Activated CD4-positive, alpha-beta T cell treated with anti-CD3 and anti-CD28 coated beads, Interleukin-2, Interleukin-6, amounts not matched to agents 100 ng/mL and 50 ng/mL, durations not matched to agents 16 hours and 8 hours (primary cell): ENCODE measurements around the gene APH1A.
"Not testable (repeated sequence)": the region's sequence is repeated elsewhere in the genome, so short reads cannot be mapped to it uniquely, and the experiment has no call there.

Source experiments
- DNase-seq: peaks from one replicate; pipeline ENCODE4 v3.0.0-alpha.2; 2020

Gene APH1A

GRCh38 chr1:150232921-150233320 is 35.9 kb downstream of the APH1A start:
- not testable (repeated sequence) for DNase-seq

- not testable (repeated sequence) for DNase-seq
Observed at GRCh38 chr1:150228246-150228645, 40.6 kb downstream of the APH1A start.

- no peak for DNase-seq
Observed at GRCh38 chr1:150227228-150227627, 41.6 kb downstream of the APH1A start.

GRCh38 chr1:150226486-150226885 is 42.3 kb downstream of the APH1A start:
- DNase-seq = no peak

GRCh38 chr1:150225546-150225945 is 43.3 kb downstream of the APH1A start:
- DNase-seq = no peak

GRCh38 chr1:150224983-150225382 is 43.8 kb downstream of the APH1A start:
- DNase-seq = no peak

GRCh38 chr1:150221552-150221951 is 47.3 kb downstream of the APH1A start:
- peak; percentile 28 for DNase-seq

- not testable (repeated sequence) for DNase-seq
Observed at GRCh38 chr1:150215855-150216254, 53.0 kb downstream of the APH1A start.
